Stimulated activated CD8-positive, alpha-beta memory T cell treated with anti-CD3 and anti-CD28 coated beads, Interleukin-4, amount 100 ng/mL, for 24 hours (primary cell): Measurements from ENCODE around the gene PLA2G2F.
"Not testable (repeated sequence)": the region's sequence is repeated elsewhere in the genome, so short reads cannot be mapped to it uniquely, and the experiment has no call there.

Experiments
- DNase-seq: peaks from one replicate; pipeline ENCODE4 v3.0.0-alpha.2; 2020; ENCODE audit warnings: low read depth

Gene PLA2G2F

GRCh38 chr1:20114021-20114648, 25.0 kb upstream of the PLA2G2F start:
- no peak for DNase-seq

- no peak for DNase-seq
These were observed 23.6 kb upstream of the PLA2G2F start for GRCh38 chr1:20115479-20115878.

GRCh38 chr1:20115916-20116315, 23.2 kb upstream of the PLA2G2F start:
- no peak for DNase-seq

- DNase-seq, result no peak
These were observed 21.9 kb upstream of the PLA2G2F start for GRCh38 chr1:20117236-20117635.

GRCh38 chr1:20119347-20119746, 19.8 kb upstream of the PLA2G2F start, which contains the start of gene PLA2G2D:
TSS of gene PLA2G2D (minus strand) at chr1:20119536. CDS start at chr1:20119498, 38 bp downstream.
- DNase-seq, result no peak

- no peak for DNase-seq
These were observed 18.3 kb upstream of the PLA2G2F start for GRCh38 chr1:20120796-20121195.

- no peak for DNase-seq
These were observed 15.2 kb upstream of the PLA2G2F start for GRCh38 chr1:20123722-20124455.

- no peak for DNase-seq
These were observed 14.6 kb upstream of the PLA2G2F start for GRCh38 chr1:20124456-20125057.

GRCh38 chr1:20125100-20125499, 14.0 kb upstream of the PLA2G2F start:
- DNase-seq, result no peak

GRCh38 chr1:20126041-20126805, 12.9 kb upstream of the PLA2G2F start:
- DNase-seq, result no peak

GRCh38 chr1:20126806-20127440, 12.2 kb upstream of the PLA2G2F start:
- no peak for DNase-seq

- DNase-seq, result not testable (repeated sequence)
These were observed 8.6 kb upstream of the PLA2G2F start for GRCh38 chr1:20130518-20130917.

GRCh38 chr1:20134995-20135394, 4.1 kb upstream of the PLA2G2F start:
- DNase-seq, result no peak

GRCh38 chr1:20136249-20136648, 2.9 kb upstream of the PLA2G2F start:
- DNase-seq, result no peak

- no peak for DNase-seq
These were observed 2.1 kb upstream of the PLA2G2F start for GRCh38 chr1:20137055-20137454.

- no peak for DNase-seq
These were observed 1.5 kb upstream of the PLA2G2F start for GRCh38 chr1:20137604-20138003.

- no peak for DNase-seq
These were observed 777 bp upstream of the PLA2G2F start for GRCh38 chr1:20138346-20138745.

- no peak for DNase-seq
These were observed 871 bp downstream of the PLA2G2F start for GRCh38 chr1:20139776-20140612.

- DNase-seq, result no peak
These were observed 1.9 kb downstream of the PLA2G2F start for GRCh38 chr1:20141001-20141400.

- DNase-seq, result no peak
These were observed 2.3 kb downstream of the PLA2G2F start for GRCh38 chr1:20141466-20141865.
